ENCODE measurements around the gene XPO1. TPM values are rescaled to one million over a fixed set of nuclear protein-coding genes. Genes with fewer than 3 reads are reported as not detected.

The XPO1 gene
- total and polyA plus RNA-seq, 2 of the 4 experiments (the other 2 are of a cell fraction): 78.5 to 104 TPM

GRCh38 chr2:61485281-61485680 lies 52.9 kb downstream of the XPO1 start:
- Histone ChIP-seq H3K79me1 (ENCODE audit: low read depth in 1 of 2, low read length in 2 of 2) (peaks cover 20 to 58% of the 10 kb centered on the region in 2 experiments; a peak in 3 of 4 replicates), H2BK20ac (ENCODE audit: low read depth, low read length) (no peak overlapping the region), H2BK120ac (ENCODE audit: low read depth, low read length) (no peak overlapping the region), H3K14ac (replicated peaks; ENCODE audit: low read depth, low read length) (no peak overlapping the region), H3K9me3 (ENCODE audit: control insufficient read depth, insufficient read depth, low read length) (no peaks in the 10 kb centered on the region), H4K20me1 (ENCODE audit: insufficient read depth, low read length) (peaks cover 10% of the 10 kb centered on the region), H3K9me1 (ENCODE audit: insufficient read depth, low read length) (peaks cover 6% of the 10 kb centered on the region; the same call in 1 of the 2 replicates), H2AK5ac (ENCODE audit: low read depth, low read length) (no peak overlapping the region), H3K36me3 (ENCODE audit: control insufficient read depth, insufficient read depth, low read length) (peaks cover 36% of the 10 kb centered on the region), H2BK5ac (ENCODE audit: low read depth, low read length, poor library complexity, severe bottlenecking) (no peak overlapping the region), H3K27ac (ENCODE audit: insufficient read depth, low read length) (no peak overlapping the region; the same call in 1 of the 2 replicates), H4K5ac (ENCODE audit: low read depth, low read length) (no peak overlapping the region), H3K56ac (ENCODE audit: extremely low read depth, insufficient read depth, low read length) (no peak overlapping the region), H4K8ac (ENCODE audit: low read depth in 2 of 2, low read length in 2 of 2) (no peak overlapping the region), H3K9ac (ENCODE audit: low read depth, low read length) (no peak overlapping the region), H2AFZ (replicated peaks; ENCODE audit: low read length, poor library complexity) (no peak overlapping the region), H3K4me1 (ENCODE audit: control insufficient read depth, insufficient read depth, low read length) (peaks cover 7% of the 10 kb centered on the region), H3K4me2 (ENCODE audit: low read depth, low read length) (no peak overlapping the region), H4K91ac (ENCODE audit: insufficient read depth, low read depth, low read length) (no peak overlapping the region), H3K4me3 (ENCODE audit: insufficient read depth, low read depth, low read length) (no peak overlapping the region), H2AK9ac (replicated peaks; ENCODE audit: low read depth, low read length, poor library complexity) (no peak overlapping the region), H3K27me3 (ENCODE audit: control insufficient read depth, insufficient read depth, low read length) (no peaks in the 10 kb centered on the region), H3K23ac (ENCODE audit: low read depth, low read length) (no peak overlapping the region), H3K18ac (ENCODE audit: low read depth, low read length) (no peak overlapping the region), H3K4ac (ENCODE audit: low read depth, low read length) (no peak overlapping the region), H2BK15ac (ENCODE audit: low read depth, low read length) (no peak overlapping the region)
- BruUV-seq (replicated peaks): TSS peak; percentile 38
- no peak for TF ChIP-seq FOS (IDR thresholded peaks at IDR 0.05; ENCODE audit: low read depth, low read length)
- no peak for TF ChIP-seq USF2 (IDR thresholded peaks at IDR 0.05; ENCODE audit: low read depth, low read length)
- TF ChIP-seq BHLHE40 (IDR thresholded peaks at IDR 0.05; ENCODE audit: low read depth, low read length): no peak
- no peak for TF ChIP-seq MXI1 (IDR thresholded peaks at IDR 0.05; ENCODE audit: borderline replicate concordance, low read depth, low read length)
- TF ChIP-seq POLR2A (IDR thresholded peaks at IDR 0.05; ENCODE audit: low read depth, low read length): no peak
- no peak for TF ChIP-seq CTCF (conservative IDR thresholded peaks at IDR 0.05; ENCODE audit: low read depth, low read length)
- no peak for TF ChIP-seq RCOR1 (IDR thresholded peaks at IDR 0.05; ENCODE audit: insufficient replicate concordance, low read length)
- no peak for TF ChIP-seq MAFK (IDR thresholded peaks at IDR 0.05; ENCODE audit: low read depth, low read length)
- ChIA-PET CTCF (interaction anchor here (0.6 kb wide), 1 partner anchor 118 kb away, joined by 4 read pairs; no protein-coding TSS in a partner anchor), POLR2A (ENCODE audit: unreplicated experiment) (interaction anchor here (0.6 kb wide), 1 partner anchor 308 kb away, joined by 6 read pairs; no protein-coding TSS in a partner anchor)
- in situ Hi-C loops (cut with MboI; ENCODE audit: low sequenced_read_pairs): no loop called here
- ATAC-seq (ENCODE audit: low read depth) (no peak), DNase-seq (no peak)
- intact Hi-C loops (cut with micrococcal nuclease): loop anchor here (10.0 kb wide), 1 partner anchor 400 kb away; the partner anchor contains the start of gene CCT4
- dilution Hi-C loops (cut with HindIII; ENCODE audit: low sequenced_read_pairs, unreplicated experiment): no loop called here
- WGBS, 2 experiments (ENCODE audit: extremely low coverage in 2 of 2, insufficient read length in 1 of 2): 100% methylated on average over 1 of the region's 5 CpGs; no CpG with 5 or more reads in 1 of the 2 experiments
